GM18951 (cell line): Measurements from ENCODE around the gene DYNLT1.
"Not testable (repeated sequence)": the region's sequence is repeated elsewhere in the genome, so short reads cannot be mapped to it uniquely, and the experiment has no call there.

Experiments
- POLR2A ChIP-seq: IDR thresholded peaks from 4 replicates; pipeline ENCODE4 v1.6.1; 2011; ENCODE audit warnings: mild to moderate bottlenecking; ENCODE audit not compliant: insufficient read length, insufficient read depth; ENCODE audit errors: extremely low read depth
- in situ Hi-C: fragments of 300-500 bp; cut with MboI; formaldehyde crosslinking; loops from one replicate; pipeline ENCODE4 v1.12.0; 2022; ENCODE audit warnings: low sequenced_read_pairs, mixed read lengths, inconsistent platforms; ENCODE audit not compliant: unreplicated experiment

The DYNLT1 gene

GRCh38 chr6:158655569-158656450 lies 11.3 kb upstream of the DYNLT1 start:
- in situ Hi-C loops, result no loop called here

GRCh38 chr6:158654960-158655489 lies 10.5 kb upstream of the DYNLT1 start:
- TF ChIP-seq POLR2A, result no peak
- in situ Hi-C loops, result no loop called here

More at GRCh38 chr6:158655569-158656450, 11.3 kb upstream of the DYNLT1 start:
- TF ChIP-seq POLR2A, result no peak

- TF ChIP-seq POLR2A, result no peak
- in situ Hi-C loops, result no loop called here
Observed at GRCh38 chr6:158654498-158654897, 10.0 kb upstream of the DYNLT1 start.

DNA sequence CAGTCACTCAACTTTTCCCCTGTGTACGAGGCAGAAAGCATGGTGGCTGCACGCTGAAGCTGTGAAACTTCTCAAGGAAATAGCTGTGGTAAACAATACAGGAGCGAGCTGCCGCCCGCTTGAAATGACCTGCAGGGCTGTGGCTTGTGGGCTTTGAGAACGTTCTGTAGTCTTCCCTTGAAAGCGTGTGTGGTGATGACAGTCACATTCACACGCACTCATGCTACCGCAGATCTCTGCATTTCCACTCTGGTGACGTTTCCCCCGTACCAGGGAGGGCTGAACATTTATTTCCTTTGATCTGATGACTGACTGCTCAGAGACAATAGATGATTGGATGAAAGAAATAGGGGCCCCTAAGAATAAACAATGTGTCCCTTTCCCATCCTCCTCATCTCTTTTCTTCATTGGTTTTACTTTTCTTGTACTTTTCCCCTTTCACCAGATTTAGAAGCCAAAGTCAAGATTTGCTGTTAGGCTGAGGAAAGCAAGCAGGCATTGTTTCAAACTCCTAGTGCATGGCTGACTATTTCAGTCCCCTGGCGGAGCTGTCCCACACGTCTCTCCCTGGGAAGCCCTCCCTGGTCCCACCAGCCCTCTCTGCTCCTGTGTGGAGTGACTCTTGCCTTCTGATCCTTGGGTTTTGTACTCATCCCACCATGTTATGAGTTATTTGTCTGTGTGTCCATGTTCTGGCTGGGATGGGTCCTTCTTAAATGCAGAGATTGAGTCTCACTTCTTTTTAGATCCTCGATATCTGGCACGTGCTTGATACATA lies 9.2 kb upstream of the DYNLT1 start:
- TF ChIP-seq POLR2A, result no peak
- in situ Hi-C loops, result no loop called here

GRCh38 chr6:158651981-158652737 lies 7.6 kb upstream of the DYNLT1 start:
- in situ Hi-C loops, result not testable (repeated sequence)

- peak; percentile 49 for TF ChIP-seq POLR2A
- in situ Hi-C loops, result no loop called here
Observed at GRCh38 chr6:158649289-158650143, 5.0 kb upstream of the DYNLT1 start, which contains the start of gene SYTL3. SYTL3 (plus strand) TSS chr6:158650054; CDS start chr6:158663269, 13,215 bp downstream.

DNA sequence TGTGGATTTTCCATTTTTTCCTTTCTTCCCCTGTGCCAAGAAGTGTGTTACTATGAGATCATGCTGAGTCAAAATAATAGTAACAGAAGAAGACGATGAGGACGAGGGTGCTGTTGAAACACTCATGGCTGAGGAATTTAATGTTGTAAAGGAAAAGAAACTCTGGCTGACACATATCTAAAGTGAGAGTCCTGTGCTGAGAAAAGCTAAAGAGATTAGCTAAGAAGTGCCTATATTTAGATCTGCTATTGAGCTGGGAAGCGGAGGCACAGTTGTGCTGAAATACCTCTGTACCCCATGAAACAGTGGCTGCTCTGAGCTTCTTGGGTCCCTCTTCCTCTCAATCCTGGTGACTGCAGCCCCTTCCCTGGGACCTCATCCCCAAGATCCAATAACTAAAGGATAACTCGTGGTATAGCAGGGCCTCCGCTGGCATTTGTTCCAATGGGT lies 4.2 kb upstream of the DYNLT1 start:
- in situ Hi-C loops, result no loop called here
- TF ChIP-seq POLR2A, result no peak

DNA sequence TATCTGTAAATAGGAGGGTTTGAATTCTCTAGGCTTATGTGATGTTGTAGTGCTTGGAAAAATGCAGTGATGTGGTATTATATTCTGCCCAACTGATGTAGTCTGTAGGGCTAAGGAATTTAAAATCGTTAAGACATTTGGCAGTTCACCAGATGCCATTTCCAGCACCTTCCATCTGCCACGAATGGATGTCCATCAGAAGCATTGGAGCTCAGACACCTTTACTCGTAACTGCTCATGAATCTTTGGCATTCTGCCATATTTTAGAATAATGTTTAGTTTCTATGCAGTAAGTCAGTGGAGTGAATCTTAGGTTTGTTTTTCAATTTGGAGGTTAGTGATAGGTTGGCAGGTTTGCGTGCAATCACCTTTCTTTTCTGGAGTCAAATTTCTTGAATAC lies 3.0 kb upstream of the DYNLT1 start:
- in situ Hi-C loops, result no loop called here
- no peak for TF ChIP-seq POLR2A

DNA sequence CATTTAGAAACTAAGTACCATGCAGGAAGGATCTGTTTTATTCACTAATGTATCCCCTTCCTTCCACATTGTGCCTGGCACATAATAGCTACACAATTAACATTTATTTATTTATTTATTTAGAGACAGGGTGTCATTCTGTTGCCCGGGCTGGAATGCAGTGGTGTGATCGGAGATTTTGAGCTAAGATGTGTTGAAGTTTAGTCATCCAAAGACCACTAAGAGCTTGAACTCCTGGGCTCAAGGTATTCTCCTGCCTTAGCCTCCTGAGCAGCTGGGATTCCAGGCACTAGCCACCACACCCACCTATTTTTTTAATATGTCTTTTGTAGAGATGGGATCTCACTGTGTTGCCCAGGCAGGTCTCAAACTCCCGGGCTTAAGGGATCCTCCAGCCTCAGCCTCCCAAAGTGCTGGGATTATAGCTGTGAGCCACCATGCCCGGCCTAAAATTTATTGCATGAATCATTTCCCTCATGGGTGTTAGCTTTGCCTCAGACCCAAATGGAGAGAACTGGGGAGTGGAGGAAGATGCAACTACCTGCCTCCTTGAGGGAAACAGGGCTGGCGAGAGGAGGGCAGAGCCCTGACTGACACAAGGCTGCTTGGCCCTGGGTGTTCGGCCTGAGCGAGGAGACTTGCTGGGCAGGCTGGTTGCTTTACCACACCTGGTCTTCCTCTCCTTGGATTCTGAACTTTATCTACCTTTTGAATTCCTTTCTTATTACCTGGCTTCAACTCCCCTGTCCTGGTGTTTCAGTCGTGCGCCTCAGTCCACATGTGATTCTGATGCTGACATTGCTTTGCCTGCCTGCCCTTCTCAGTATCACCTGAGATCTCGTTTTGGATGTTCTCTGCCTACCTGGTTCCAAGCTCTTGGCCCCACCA lies 1.7 kb upstream of the DYNLT1 start:
- in situ Hi-C loops, result no loop called here
- no peak for TF ChIP-seq POLR2A

GRCh38 chr6:158645064-158646022 lies 800 bp upstream of the DYNLT1 start:
- no peak for TF ChIP-seq POLR2A
- in situ Hi-C loops, result no loop called here
